Gastroesophageal sphincter (tissue), 4 donors: Measurements from ENCODE around the gene PRSS8. TPM values are rescaled to one million over a fixed set of nuclear protein-coding genes. Genes with fewer than 3 reads are reported as not detected.
"Not testable (repeated sequence)": the region's sequence is repeated elsewhere in the genome, so short reads cannot be mapped to it uniquely, and the experiment has no call there.

Experiments
- ATAC-seq: fragments of 150-250 bp; one replicate; pipeline ENCODE4 v1.9.1; 2016; ENCODE audit warnings: mild to moderate bottlenecking, moderate library complexity
- H3K27ac ChIP-seq, 4 donors: fragments of 200-600 bp; sonication (generic) in 3 of 4; 1 replicate in 3 of 4; 2 replicates in 1 of 4; pipeline ENCODE4 v1.5.1; 2016 to 2019
- H3K27me3 ChIP-seq: fragments of 200-600 bp; sonication (generic); one replicate; pipeline ENCODE4 v1.5.1; 2019
- H3K36me3 ChIP-seq, 2 donors: fragments of 200-600 bp; sonication (generic); one replicate each; pipeline ENCODE4 v1.5.1; 2019; ENCODE audit warnings: control low read depth in 1 of 2
- H3K4me1 ChIP-seq, 3 donors: fragments of 200-600 bp; sonication (generic); 1 replicate in 2 of 3; 2 replicates in 1 of 3; pipeline ENCODE4 v1.5.1; 2016 to 2019; ENCODE audit warnings: control low read depth in 2 of 3
- H3K4me3 ChIP-seq, 2 donors: fragments of 200-600 bp; sonication (generic); one replicate each; pipeline ENCODE4 v1.5.1; 2019; ENCODE audit warnings: mild to moderate bottlenecking in 1 of 2, moderate library complexity in 1 of 2
- H3K9me3 ChIP-seq, 3 donors: fragments of 200-600 bp; sonication (generic); one replicate each; pipeline ENCODE4 v1.5.1; 2017 to 2019; ENCODE audit warnings: control low read depth in 2 of 3
- CTCF ChIP-seq, 4 experiments: fragments of 200-600 bp in 2 of 4; fragments of 450-650 bp in 2 of 4; sonication (generic) in 1 of 4; IDR thresholded peaks; one replicate each; pipeline ENCODE4 v1.5.1; 2017 to 2019; ENCODE audit warnings: antibody characterized with exemption in 4 of 4, mild to moderate bottlenecking in 2 of 4, moderate library complexity in 2 of 4
- EP300 ChIP-seq: sonication (generic); formaldehyde crosslinking; IDR thresholded peaks from one replicate; pipeline ENCODE4 v1.6.1; 2017; ENCODE audit warnings: antibody characterized with exemption, mild to moderate bottlenecking
- POLR2A ChIP-seq, 2 donors: fragments of 450-650 bp; IDR thresholded peaks; one replicate each; pipeline ENCODE4 v1.6.1; 2017; ENCODE audit warnings: antibody characterized with exemption in 2 of 2, mild to moderate bottlenecking in 2 of 2, moderate library complexity in 1 of 2
- POLR2AphosphoS5 ChIP-seq: sonication (generic); formaldehyde crosslinking; IDR thresholded peaks from one replicate; pipeline ENCODE4 v1.6.1; 2017; ENCODE audit warnings: antibody characterized with exemption
- WGBS, 2 donors: methylation state at CpG; one replicate each; pipeline ENCODE4 v1.1.5; 2018; ENCODE audit warnings: low coverage in 1 of 2; 5-methylcytosine and 5-hydroxymethylcytosine counted together
- total RNA-seq, 4 donors: library from RNA; depleted of rRNA; stranded (reverse); fragments of >200 nt; gene quantifications; one replicate each; pipeline ENCODE4 v1.1.0, GENCODE V29; 2016

The PRSS8 gene
- total RNA-seq, 4 donors from 2014 or later: 4.1 TPM; not detected in 3

GRCh38 chr16:31105677-31106213 is 29.8 kb downstream of the PRSS8 start:
- peak overlapping the region in 3 of 4 donors; percentile 69 to 73 (median 69) for H3K27ac ChIP-seq

GRCh38 chr16:31100876-31101641 is 34.5 kb downstream of the PRSS8 start:
- ATAC-seq, H3K27me3 ChIP-seq, H3K4me1 ChIP-seq, H3K4me3 ChIP-seq, H3K36me3 ChIP-seq, H3K27ac ChIP-seq, H3K9me3 ChIP-seq: not testable (repeated sequence)
- WGBS, 2 donors: 61 to 78% methylated on average over 6 to 12 of the region's 13 CpGs

More at GRCh38 chr16:31105677-31106213, 29.8 kb downstream of the PRSS8 start:
- Histone ChIP-seq H3K36me3 (peaks cover 0 to 17% of the 10 kb centered on the region in 2 donors), H3K4me1 (peaks cover 0 to 48% (median 10%) of the 10 kb centered on the region in 3 donors), H3K9me3 (no peaks in the 10 kb centered on the region), H3K4me3 (peak overlapping the region in 1 of 2 donors; percentile 30), H3K27me3 (no peaks in the 10 kb centered on the region)
- TF ChIP-seq CTCF (IDR thresholded peaks at IDR 0.05) (peak in 3 of 4 experiments; percentile 77 to 87 (median 78)), EP300 (no peak), POLR2A (IDR thresholded peaks at IDR 0.05) (no peak), POLR2AphosphoS5 (peak; percentile 67)
- ATAC-seq: peak; percentile 87
- WGBS, 2 donors: 9 to 77% methylated on average over 3 to 23 of the region's 33 CpGs

GRCh38 chr16:31099860-31100638 is 35.5 kb downstream of the PRSS8 start:
- no peaks in the 10 kb centered on the region for H3K27me3 ChIP-seq
- WGBS, 2 donors: 64 to 77% methylated on average over 2 to 3 of the region's 4 CpGs

GRCh38 chr16:31094424-31095120 is 41.0 kb downstream of the PRSS8 start, which contains the start of gene VKORC1:
TSS of gene VKORC1 (minus strand) at chr16:31094797. CDS start at chr16:31094729, 68 bp downstream.
- Histone ChIP-seq H3K4me1 (peaks cover 0 to 28% (median 6%) of the 10 kb centered on the region in 3 donors), H3K36me3 (peaks cover 0 to 26% of the 10 kb centered on the region in 2 donors), H3K27me3 (no peaks in the 10 kb centered on the region), H3K27ac (peak within 1 kb of the TSS; percentile 55 to 95 (median 86)), H3K4me3 (peak within 1 kb of the TSS; percentile 51 to 86), H3K9me3 (no peaks in the 10 kb centered on the region)
- WGBS, 2 donors: no CpG with 5 or more reads among the region's 69 CpGs
- TF ChIP-seq POLR2AphosphoS5 (peak; percentile 85), POLR2A (IDR thresholded peaks at IDR 0.05) (peak; percentile 43 to 62), EP300 (no peak), CTCF (IDR thresholded peaks at IDR 0.05) (peak in 3 of 4 experiments; percentile 5 to 24 (median 17))
- peak; percentile 97 for ATAC-seq

More at GRCh38 chr16:31099860-31100638, 35.5 kb downstream of the PRSS8 start:
- no peak for TF ChIP-seq POLR2A (IDR thresholded peaks at IDR 0.05)
- TF ChIP-seq POLR2AphosphoS5: no peak
- no peak for TF ChIP-seq EP300
- TF ChIP-seq CTCF (IDR thresholded peaks at IDR 0.05): no peak
- no peak overlapping the region for H3K4me3 ChIP-seq
- peaks cover 0 to 8% (median 0%) of the 10 kb centered on the region in 3 donors for H3K4me1 ChIP-seq
- no peak for ATAC-seq
- H3K9me3 ChIP-seq: no peaks in the 10 kb centered on the region
- no peak overlapping the region for H3K27ac ChIP-seq
- H3K36me3 ChIP-seq: no peaks in the 10 kb centered on the region

- TF ChIP-seq POLR2AphosphoS5 (no peak), POLR2A (IDR thresholded peaks at IDR 0.05) (no peak), EP300 (no peak), CTCF (IDR thresholded peaks at IDR 0.05) (no peak)
- H3K9me3 ChIP-seq: no peaks in the 10 kb centered on the region
- peak overlapping the region; percentile 51 to 86 for H3K4me3 ChIP-seq
- H3K27me3 ChIP-seq: no peaks in the 10 kb centered on the region
- peak; percentile 2 for ATAC-seq
- 1% methylated on average over 14 to 19 of the region's 20 CpGs for WGBS, 2 donors
- H3K27ac ChIP-seq: peak overlapping the region; percentile 54 to 95 (median 86)
- peaks cover 0 to 31% of the 10 kb centered on the region in 2 donors for H3K36me3 ChIP-seq
- peaks cover 0 to 28% (median 6%) of the 10 kb centered on the region in 3 donors for H3K4me1 ChIP-seq
Measured at GRCh38 chr16:31094088-31094423, 41.5 kb downstream of the PRSS8 start.
